Smooth muscle cell (in vitro differentiated cells): Measurements from ENCODE around the gene ADAMTS8. TPM values are rescaled to one million over a fixed set of nuclear protein-coding genes. Genes with fewer than 3 reads are reported as not detected.

Experiments used
- DNase-seq: peaks from one replicate; lab custom pipeline; 2025; ENCODE audit not compliant: unreplicated experiment; lab: John Stamatoyannopoulos, UW
- H2AFZ ChIP-seq: fragments of 200-600 bp; sonication (generic); 2 replicates; pipeline ENCODE4 v1.6.0; 2016; ENCODE audit warnings: antibody characterized with exemption, low read depth, mild to moderate bottlenecking
- H3F3A ChIP-seq: fragments of 200-600 bp; sonication (generic); 2 replicates; pipeline ENCODE4 v1.6.0; 2017; ENCODE audit warnings: antibody characterized with exemption, low read depth
- H3K27ac ChIP-seq: fragments of 200-600 bp; sonication (generic); 2 replicates; pipeline ENCODE4 v1.5.1; 2016; ENCODE audit warnings: low read depth, mild to moderate bottlenecking
- H3K27me3 ChIP-seq: fragments of 200-600 bp; sonication (generic); 2 replicates; pipeline ENCODE4 v1.6.1; 2016; ENCODE audit warnings: low read depth, mild to moderate bottlenecking
- H3K36me3 ChIP-seq: fragments of 200-600 bp; sonication (generic); 2 replicates; pipeline ENCODE4 v1.5.1; 2016; ENCODE audit warnings: low read depth
- H3K4me1 ChIP-seq: fragments of 200-600 bp; sonication (generic); 2 replicates; pipeline ENCODE4 v1.5.1; 2016; ENCODE audit warnings: low read depth
- H3K4me2 ChIP-seq: fragments of 200-600 bp; sonication (generic); 2 replicates; pipeline ENCODE4 v1.6.0; 2016; ENCODE audit warnings: mild to moderate bottlenecking
- H3K4me3 ChIP-seq: fragments of 200-600 bp; sonication (generic); 2 replicates; pipeline ENCODE4 v1.5.1; 2016; ENCODE audit warnings: mild to moderate bottlenecking
- H3K79me2 ChIP-seq: fragments of 200-600 bp; sonication (generic); 2 replicates; pipeline ENCODE4 v1.6.0; 2016; ENCODE audit warnings: low read depth, mild to moderate bottlenecking
- H3K9ac ChIP-seq: fragments of 200-600 bp; sonication (generic); 2 replicates; pipeline ENCODE4 v1.6.0; 2016; ENCODE audit warnings: low read depth
- H3K9me3 ChIP-seq: fragments of 200-600 bp; sonication (generic); replicated peaks from 2 replicates; pipeline ENCODE4 v1.5.1; 2016; ENCODE audit warnings: low read depth
- H4K20me1 ChIP-seq: fragments of 200-600 bp; sonication (generic); 2 replicates; pipeline ENCODE4 v1.6.0; 2016; ENCODE audit warnings: low read depth
- CTCF ChIP-seq: fragments of 200-600 bp; sonication (generic); IDR thresholded peaks from 2 replicates; pipeline ENCODE4 v1.5.1; 2017; ENCODE audit warnings: borderline replicate concordance, mild to moderate bottlenecking, antibody characterized with exemption; ENCODE audit not compliant: insufficient read depth, poor library complexity, severe bottlenecking
- WGBS: methylation state at CpG from one replicate; pipeline ENCODE4 v1.1.7; 2016; ENCODE audit warnings: low lambda C conversion rate; 5-methylcytosine and 5-hydroxymethylcytosine counted together
- polyA plus RNA-seq: library from polyadenylated mRNA; unstranded; fragments of >200 nt; fragmentation: Nextera tagmentation; extraction: Ambion mirVana; gene quantifications from 2 replicates; pipeline ENCODE4 v1.2.1, GENCODE V29; 2016
- total RNA-seq: library from RNA; depleted of rRNA; stranded (reverse); fragments of >200 nt; gene quantifications from 2 replicates; pipeline ENCODE4 v1.2.3, GENCODE V29; 2014

ADAMTS8 gene
- total and polyA plus RNA-seq, 2 experiments from 2014 or later = not detected

- Histone ChIP-seq H3K9me3 (no peaks in the 10 kb centered on the region), H2AFZ (no peak overlapping the region), H3K36me3 (no peaks in the 10 kb centered on the region), H4K20me1 (no peaks in the 10 kb centered on the region), H3K27me3 (peaks cover 74% of the 10 kb centered on the region), H3K4me1 (no peaks in the 10 kb centered on the region), H3K9ac (no peak overlapping the region), H3F3A (peaks cover 1% of the 10 kb centered on the region), H3K79me2 (no peaks in the 10 kb centered on the region), H3K27ac (no peak overlapping the region), H3K4me2 (no peak overlapping the region), H3K4me3 (no peak overlapping the region)
- 82% methylated on average over 2 of the region's 2 CpGs for WGBS
- no peak for TF ChIP-seq CTCF
- no peak for DNase-seq
These were observed 31.4 kb downstream of the ADAMTS8 start for GRCh38 chr11:130396965-130397364.

DNA sequence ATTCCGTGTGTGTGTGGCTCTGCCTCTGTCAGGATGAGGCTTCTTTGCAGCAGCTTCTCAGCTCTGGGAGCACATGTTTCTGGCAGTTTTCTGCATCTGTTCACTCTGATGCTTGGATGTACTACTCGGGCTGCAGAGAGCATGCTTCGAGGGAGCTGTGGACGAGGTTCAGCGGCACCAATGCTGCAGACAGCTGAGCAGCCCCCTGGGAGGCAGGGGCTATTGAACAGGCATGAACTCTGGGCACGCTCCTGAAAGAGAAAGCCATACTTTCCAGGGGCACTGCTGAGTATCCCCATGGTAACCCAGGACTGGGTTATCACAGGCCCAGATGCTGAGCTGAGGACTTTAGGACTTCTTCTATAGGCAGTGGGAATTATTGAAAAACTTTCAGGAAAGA is 33.8 kb downstream of the ADAMTS8 start:
- DNase-seq = no peak
- no peaks in the 10 kb centered on the region for H4K20me1 ChIP-seq
- WGBS = 83% methylated on average over 6 of the region's 6 CpGs
- H3K27ac ChIP-seq = no peak overlapping the region
- peaks cover 81% of the 10 kb centered on the region for H3K27me3 ChIP-seq
- no peaks in the 10 kb centered on the region for H3F3A ChIP-seq
- H3K4me1 ChIP-seq = no peaks in the 10 kb centered on the region
- H3K4me2 ChIP-seq = no peak overlapping the region
- H2AFZ ChIP-seq = no peak overlapping the region
- TF ChIP-seq CTCF = no peak
- no peak overlapping the region for H3K4me3 ChIP-seq
- H3K9ac ChIP-seq = no peak overlapping the region
- no peaks in the 10 kb centered on the region for H3K9me3 ChIP-seq
- no peaks in the 10 kb centered on the region for H3K79me2 ChIP-seq
- H3K36me3 ChIP-seq = no peaks in the 10 kb centered on the region

DNA sequence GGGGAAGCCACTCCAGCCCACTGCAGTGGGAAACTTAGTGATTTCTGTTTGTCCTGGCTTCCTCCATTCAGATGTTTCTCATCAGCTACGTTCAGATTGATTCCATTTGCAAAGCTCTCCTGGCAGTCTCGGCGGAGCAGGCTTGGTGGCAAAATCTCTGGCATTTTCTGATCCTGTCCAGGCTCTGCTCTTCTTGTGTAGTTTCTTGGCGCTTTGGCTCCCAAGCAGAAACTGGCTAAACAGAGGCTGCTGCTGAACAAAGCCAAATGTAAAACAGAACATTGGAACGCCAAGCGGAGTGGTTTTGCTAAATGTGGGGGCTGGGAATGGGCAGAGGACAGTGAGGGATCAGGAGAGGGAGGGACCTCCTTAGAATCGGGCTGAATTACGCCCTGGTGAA is 36.7 kb downstream of the ADAMTS8 start:
- no peak overlapping the region for H2AFZ ChIP-seq

More for the DNA sequence above, 36.7 kb downstream of the ADAMTS8 start:
- H3K4me1 ChIP-seq = no peaks in the 10 kb centered on the region
- no peak overlapping the region for H3K4me2 ChIP-seq
- no peaks in the 10 kb centered on the region for H3F3A ChIP-seq
- H3K4me3 ChIP-seq = no peak overlapping the region
- no peak for TF ChIP-seq CTCF
- DNase-seq = no peak
- 84% methylated on average over 8 of the region's 8 CpGs for WGBS
- no peaks in the 10 kb centered on the region for H3K79me2 ChIP-seq
- H3K9me3 ChIP-seq = no peaks in the 10 kb centered on the region
- peaks cover 78% of the 10 kb centered on the region for H3K27me3 ChIP-seq
- H3K9ac ChIP-seq = no peak overlapping the region
- H3K36me3 ChIP-seq = no peaks in the 10 kb centered on the region
- no peak overlapping the region for H3K27ac ChIP-seq
- H4K20me1 ChIP-seq = no peaks in the 10 kb centered on the region
